Neural cell (in vitro differentiated cells): ENCODE results near the gene PIGC. TPM values are rescaled to one million over a fixed set of nuclear protein-coding genes. Genes with fewer than 3 reads are reported as not detected.

Source experiments
- H2AFZ ChIP-seq: fragments of 200-600, 300-800 bp; sonication (generic), shearing (Covaris generic); 2 replicates; pipeline ENCODE4 v1.6.0; 2014; ENCODE audit warnings: low read depth, mild to moderate bottlenecking, antibody characterized with exemption, low read length, moderate library complexity
- H3F3A ChIP-seq: fragments of 200-600 bp; shearing (Covaris generic); 2 replicates; pipeline ENCODE4 v1.6.1; 2016; ENCODE audit warnings: mild to moderate bottlenecking, moderate library complexity, mixed read lengths, antibody characterized with exemption, low read length; ENCODE audit not compliant: insufficient read depth, poor library complexity, severe bottlenecking
- H3K27ac ChIP-seq: fragments of 200-600, 300-800 bp; sonication (generic), shearing (Covaris generic); 2 replicates; pipeline ENCODE4 v1.5.1; 2014; ENCODE audit warnings: mild to moderate bottlenecking, low read length, moderate library complexity
- H3K27me3 ChIP-seq: fragments of 300-800, 200-600 bp; sonication (generic), shearing (Covaris generic); 2 replicates; pipeline ENCODE4 v1.6.0; 2014; ENCODE audit warnings: mild to moderate bottlenecking, low read depth, low read length, moderate library complexity; ENCODE audit not compliant: insufficient read depth
- H3K36me3 ChIP-seq: fragments of 300-800, 200-600 bp; sonication (generic), shearing (Covaris generic); 2 replicates; pipeline ENCODE4 v1.5.1; 2014; ENCODE audit warnings: mild to moderate bottlenecking, antibody characterized with exemption, low read length, moderate library complexity; ENCODE audit not compliant: insufficient read depth
- H3K4me2 ChIP-seq: fragments of 300-800, 200-600 bp; sonication (generic), shearing (Covaris generic); 2 replicates; pipeline ENCODE4 v1.6.0; 2014; ENCODE audit warnings: mild to moderate bottlenecking, low read length
- H3K4me3 ChIP-seq: fragments of 300-800, 200-600 bp; sonication (generic), shearing (Covaris generic); 2 replicates; pipeline ENCODE4 v1.5.1; 2014; ENCODE audit warnings: mild to moderate bottlenecking, low read length, moderate library complexity
- H3K79me2 ChIP-seq: fragments of 200-600 bp; shearing (Covaris generic); replicated peaks from 2 replicates; pipeline ENCODE4 v1.6.0; 2014; ENCODE audit warnings: mild to moderate bottlenecking, low read length, moderate library complexity; ENCODE audit not compliant: insufficient read depth
- H3K9ac ChIP-seq: fragments of 300-800, 200-600 bp; sonication (generic), shearing (Covaris generic); 2 replicates; pipeline ENCODE4 v1.6.1; 2016; ENCODE audit warnings: mild to moderate bottlenecking, low read length, mixed read lengths
- H3K9me2 ChIP-seq: fragments of 200-600 bp; shearing (Covaris generic); 2 replicates; pipeline ENCODE4 v1.6.1; 2016; ENCODE audit warnings: mild to moderate bottlenecking, low read length, mixed read lengths; ENCODE audit not compliant: insufficient read depth
- H3K9me3 ChIP-seq: fragments of 200-600, 300-800 bp; sonication (generic), shearing (Covaris generic); 2 replicates; pipeline ENCODE4 v1.6.1; 2016; ENCODE audit warnings: mild to moderate bottlenecking, mixed run types, low read length, moderate library complexity, mixed read lengths
- H4K20me1 ChIP-seq: fragments of 200-600 bp; shearing (Covaris generic); 2 replicates; pipeline ENCODE4 v1.6.1; 2016; ENCODE audit warnings: mild to moderate bottlenecking, mixed run types; ENCODE audit not compliant: insufficient read depth
- EP300 ChIP-seq: fragments of 450-650 bp; conservative IDR thresholded peaks from 2 replicates; pipeline ENCODE4 v1.6.1; 2014; ENCODE audit warnings: antibody characterized with exemption, mild to moderate bottlenecking, moderate library complexity; ENCODE audit not compliant: poor library complexity, severe bottlenecking
- EZH2 ChIP-seq: fragments of 200-600, 300-800 bp; shearing (Covaris generic), sonication (generic); IDR thresholded peaks from 2 replicates; pipeline ENCODE4 v1.6.1; 2014; ENCODE audit warnings: antibody characterized with exemption, low read length, borderline replicate concordance, mild to moderate bottlenecking; ENCODE audit not compliant: insufficient read depth, poor library complexity, severe bottlenecking
- MXI1 ChIP-seq: fragments of 450-650 bp; conservative IDR thresholded peaks from 2 replicates; pipeline ENCODE4 v1.6.1; 2014; ENCODE audit warnings: antibody characterized with exemption, mild to moderate bottlenecking; ENCODE audit not compliant: poor library complexity, severe bottlenecking
- POLR2AphosphoS5 ChIP-seq: IDR thresholded peaks from 2 replicates; pipeline ENCODE4 v1.6.1; 2012
- RAD21 ChIP-seq: fragments of 450-650 bp; conservative IDR thresholded peaks from 2 replicates; pipeline ENCODE4 v1.6.1; 2014; ENCODE audit warnings: antibody characterized with exemption, mild to moderate bottlenecking, moderate library complexity
- SMC3 ChIP-seq: fragments of 450-650 bp; conservative IDR thresholded peaks from 2 replicates; pipeline ENCODE4 v1.6.1; 2014; ENCODE audit warnings: antibody characterized with exemption, mild to moderate bottlenecking, moderate library complexity; ENCODE audit not compliant: poor library complexity
- TAF1 ChIP-seq: IDR thresholded peaks from 2 replicates; pipeline ENCODE4 v1.6.1; 2012; ENCODE audit warnings: low read depth
- polyA plus RNA-seq: library from polyadenylated mRNA; depleted of rRNA; stranded (reverse); fragments of >200 nt; gene quantifications from 2 replicates; pipeline ENCODE4 v1.2.3, GENCODE V29; 2014
- TF ChIP-seq, protein P1 (sequence below): IDR thresholded peaks from 2 replicates; pipeline ENCODE4 v1.6.1; 2012; ENCODE audit warnings: borderline replicate concordance
- TF ChIP-seq, protein P2 (sequence below): fragments of 450-650 bp; IDR thresholded peaks from 2 replicates; pipeline ENCODE4 v1.5.1; 2014; ENCODE audit warnings: antibody characterized with exemption, mild to moderate bottlenecking, moderate library complexity; ENCODE audit not compliant: poor library complexity, severe bottlenecking

The PIGC gene
- polyA plus RNA-seq, 1 donor from 2014 or later: 69.3 TPM

DNA sequence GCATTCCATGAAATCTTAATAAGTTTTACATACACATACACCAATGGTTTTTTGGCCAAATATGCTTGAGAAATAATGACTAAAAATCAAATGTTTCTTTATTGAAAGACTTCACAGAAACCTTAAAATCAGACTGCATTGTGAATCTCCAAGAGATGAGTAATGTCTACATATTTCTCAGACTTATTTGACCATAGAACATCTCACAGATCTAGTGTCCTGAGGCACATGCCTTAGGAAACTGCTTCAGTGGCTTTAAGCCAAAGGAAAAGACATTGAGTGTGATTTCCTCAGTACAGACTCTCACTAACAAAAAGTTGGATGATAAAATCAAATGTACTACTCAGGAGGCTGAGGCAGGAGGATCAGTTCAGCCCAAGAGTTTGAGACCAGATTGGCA lies 29.5 kb downstream of the PIGC start:
- H3K27ac ChIP-seq: no peak overlapping the region
- H3K36me3 ChIP-seq: no peaks in the 10 kb centered on the region
- no peak overlapping the region for H3K4me2 ChIP-seq
- H3K27me3 ChIP-seq: no peaks in the 10 kb centered on the region
- no peaks in the 10 kb centered on the region for H4K20me1 ChIP-seq
- no peaks in the 10 kb centered on the region for H3K9me2 ChIP-seq
- H3K9me3 ChIP-seq: no peaks in the 10 kb centered on the region
- H3F3A ChIP-seq: no peaks in the 10 kb centered on the region
- no peak overlapping the region for H3K4me3 ChIP-seq
- H3K9ac ChIP-seq: no peak overlapping the region
- H3K79me2 ChIP-seq: no peaks in the 10 kb centered on the region
- no peak overlapping the region for H2AFZ ChIP-seq
- TF ChIP-seq EZH2 (no peak), TAF1 (no peak), MXI1 (no peak), POLR2AphosphoS5 (no peak)
- TF ChIP-seq, protein P1, sequence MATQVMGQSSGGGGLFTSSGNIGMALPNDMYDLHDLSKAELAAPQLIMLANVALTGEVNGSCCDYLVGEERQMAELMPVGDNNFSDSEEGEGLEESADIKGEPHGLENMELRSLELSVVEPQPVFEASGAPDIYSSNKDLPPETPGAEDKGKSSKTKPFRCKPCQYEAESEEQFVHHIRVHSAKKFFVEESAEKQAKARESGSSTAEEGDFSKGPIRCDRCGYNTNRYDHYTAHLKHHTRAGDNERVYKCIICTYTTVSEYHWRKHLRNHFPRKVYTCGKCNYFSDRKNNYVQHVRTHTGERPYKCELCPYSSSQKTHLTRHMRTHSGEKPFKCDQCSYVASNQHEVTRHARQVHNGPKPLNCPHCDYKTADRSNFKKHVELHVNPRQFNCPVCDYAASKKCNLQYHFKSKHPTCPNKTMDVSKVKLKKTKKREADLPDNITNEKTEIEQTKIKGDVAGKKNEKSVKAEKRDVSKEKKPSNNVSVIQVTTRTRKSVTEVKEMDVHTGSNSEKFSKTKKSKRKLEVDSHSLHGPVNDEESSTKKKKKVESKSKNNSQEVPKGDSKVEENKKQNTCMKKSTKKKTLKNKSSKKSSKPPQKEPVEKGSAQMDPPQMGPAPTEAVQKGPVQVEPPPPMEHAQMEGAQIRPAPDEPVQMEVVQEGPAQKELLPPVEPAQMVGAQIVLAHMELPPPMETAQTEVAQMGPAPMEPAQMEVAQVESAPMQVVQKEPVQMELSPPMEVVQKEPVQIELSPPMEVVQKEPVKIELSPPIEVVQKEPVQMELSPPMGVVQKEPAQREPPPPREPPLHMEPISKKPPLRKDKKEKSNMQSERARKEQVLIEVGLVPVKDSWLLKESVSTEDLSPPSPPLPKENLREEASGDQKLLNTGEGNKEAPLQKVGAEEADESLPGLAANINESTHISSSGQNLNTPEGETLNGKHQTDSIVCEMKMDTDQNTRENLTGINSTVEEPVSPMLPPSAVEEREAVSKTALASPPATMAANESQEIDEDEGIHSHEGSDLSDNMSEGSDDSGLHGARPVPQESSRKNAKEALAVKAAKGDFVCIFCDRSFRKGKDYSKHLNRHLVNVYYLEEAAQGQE: no peak

GRCh38 chr1:172411791-172412338 lies 32.0 kb downstream of the PIGC start:
- Histone ChIP-seq H3K36me3 (no peaks in the 10 kb centered on the region), H3K27me3 (no peaks in the 10 kb centered on the region), H3K4me2 (no peak overlapping the region), H4K20me1 (no peaks in the 10 kb centered on the region), H3K79me2 (no peaks in the 10 kb centered on the region), H3F3A (no peaks in the 10 kb centered on the region), H3K27ac (no peak overlapping the region), H2AFZ (no peak overlapping the region), H3K9me3 (no peaks in the 10 kb centered on the region), H3K9ac (no peak overlapping the region), H3K4me3 (no peak overlapping the region), H3K9me2 (no peaks in the 10 kb centered on the region)
- TF ChIP-seq MXI1 (no peak), SMC3 (no peak), EP300 (no peak), TAF1 (no peak), EZH2 (no peak), RAD21 (no peak), POLR2AphosphoS5 (no peak)
- TF ChIP-seq, protein P2, sequence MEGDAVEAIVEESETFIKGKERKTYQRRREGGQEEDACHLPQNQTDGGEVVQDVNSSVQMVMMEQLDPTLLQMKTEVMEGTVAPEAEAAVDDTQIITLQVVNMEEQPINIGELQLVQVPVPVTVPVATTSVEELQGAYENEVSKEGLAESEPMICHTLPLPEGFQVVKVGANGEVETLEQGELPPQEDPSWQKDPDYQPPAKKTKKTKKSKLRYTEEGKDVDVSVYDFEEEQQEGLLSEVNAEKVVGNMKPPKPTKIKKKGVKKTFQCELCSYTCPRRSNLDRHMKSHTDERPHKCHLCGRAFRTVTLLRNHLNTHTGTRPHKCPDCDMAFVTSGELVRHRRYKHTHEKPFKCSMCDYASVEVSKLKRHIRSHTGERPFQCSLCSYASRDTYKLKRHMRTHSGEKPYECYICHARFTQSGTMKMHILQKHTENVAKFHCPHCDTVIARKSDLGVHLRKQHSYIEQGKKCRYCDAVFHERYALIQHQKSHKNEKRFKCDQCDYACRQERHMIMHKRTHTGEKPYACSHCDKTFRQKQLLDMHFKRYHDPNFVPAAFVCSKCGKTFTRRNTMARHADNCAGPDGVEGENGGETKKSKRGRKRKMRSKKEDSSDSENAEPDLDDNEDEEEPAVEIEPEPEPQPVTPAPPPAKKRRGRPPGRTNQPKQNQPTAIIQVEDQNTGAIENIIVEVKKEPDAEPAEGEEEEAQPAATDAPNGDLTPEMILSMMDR: no peak
- TF ChIP-seq, protein P1: no peak
